Transverse colon (tissue), 4 donors: ENCODE data around the gene NAA40.

Experiments used
- CTCF ChIP-seq, 5 experiments: fragments of 200-600 bp in 3 of 5; fragments of 450-650 bp in 2 of 5; sonication (generic) in 3 of 5; IDR thresholded peaks; 1 replicate in 2 of 5; 2 replicates in 3 of 5; pipeline ENCODE4 v1.5.1; 2016 to 2017; ENCODE audit warnings: antibody characterized with exemption in 5 of 5, inconsistent platforms in 3 of 5, mild to moderate bottlenecking in 2 of 5, moderate library complexity in 1 of 5
- POLR2A ChIP-seq: fragments of 450-650 bp; IDR thresholded peaks from one replicate; pipeline ENCODE4 v1.6.1; 2016; ENCODE audit warnings: antibody characterized with exemption, mild to moderate bottlenecking, moderate library complexity
- POLR2AphosphoS5 ChIP-seq, 3 donors: sonication (generic); formaldehyde crosslinking; IDR thresholded peaks; one replicate each; pipeline ENCODE4 v1.6.1; 2016; ENCODE audit warnings: antibody characterized with exemption in 3 of 3

GRCh38 chr11:63906087-63906486, 32.7 kb upstream of the NAA40 start:
- TF ChIP-seq POLR2A (no peak), POLR2AphosphoS5 (IDR thresholded peaks at IDR 0.05) (no peak), CTCF (IDR thresholded peaks at IDR 0.05) (no peak)
